Measurements from ENCODE around the gene SLC9A9.

DNA sequence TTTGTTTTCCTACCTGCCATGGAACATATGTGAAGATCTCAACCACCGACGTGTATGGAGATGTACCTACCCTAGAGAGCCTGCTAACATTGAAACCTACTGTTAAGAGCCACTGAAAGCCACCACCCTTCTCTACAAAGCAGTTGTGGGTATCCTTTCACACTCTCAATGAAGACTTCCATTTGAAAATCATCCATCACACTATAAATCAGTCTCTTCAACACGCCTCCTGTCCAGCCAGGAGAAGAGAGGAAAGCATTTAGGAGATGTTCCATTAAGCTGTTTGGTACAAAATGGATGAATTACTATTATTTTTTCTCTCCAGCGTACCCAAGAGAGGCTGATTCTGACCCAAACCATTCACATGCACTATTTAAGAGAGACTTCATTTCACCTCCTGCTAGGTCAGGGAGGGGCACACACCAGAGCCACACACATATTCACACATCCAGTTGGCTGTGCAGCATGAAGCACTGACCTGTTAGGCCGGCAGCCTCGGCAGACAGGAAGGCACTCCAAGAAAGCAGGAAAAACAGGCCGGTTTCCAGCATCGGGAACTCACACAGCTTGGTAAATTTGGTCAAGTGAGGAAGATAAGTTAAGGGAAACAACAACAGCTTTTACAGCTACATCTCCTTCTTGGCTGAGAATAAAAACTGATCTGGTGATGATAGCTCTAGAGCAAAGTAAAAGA, 274.5 kb downstream of the SLC9A9 start:
- no peak for TF ChIP-seq EZH2 (IDR thresholded peaks at IDR 0.05; ENCODE audit: borderline replicate concordance)
- TF ChIP-seq, protein P1, sequence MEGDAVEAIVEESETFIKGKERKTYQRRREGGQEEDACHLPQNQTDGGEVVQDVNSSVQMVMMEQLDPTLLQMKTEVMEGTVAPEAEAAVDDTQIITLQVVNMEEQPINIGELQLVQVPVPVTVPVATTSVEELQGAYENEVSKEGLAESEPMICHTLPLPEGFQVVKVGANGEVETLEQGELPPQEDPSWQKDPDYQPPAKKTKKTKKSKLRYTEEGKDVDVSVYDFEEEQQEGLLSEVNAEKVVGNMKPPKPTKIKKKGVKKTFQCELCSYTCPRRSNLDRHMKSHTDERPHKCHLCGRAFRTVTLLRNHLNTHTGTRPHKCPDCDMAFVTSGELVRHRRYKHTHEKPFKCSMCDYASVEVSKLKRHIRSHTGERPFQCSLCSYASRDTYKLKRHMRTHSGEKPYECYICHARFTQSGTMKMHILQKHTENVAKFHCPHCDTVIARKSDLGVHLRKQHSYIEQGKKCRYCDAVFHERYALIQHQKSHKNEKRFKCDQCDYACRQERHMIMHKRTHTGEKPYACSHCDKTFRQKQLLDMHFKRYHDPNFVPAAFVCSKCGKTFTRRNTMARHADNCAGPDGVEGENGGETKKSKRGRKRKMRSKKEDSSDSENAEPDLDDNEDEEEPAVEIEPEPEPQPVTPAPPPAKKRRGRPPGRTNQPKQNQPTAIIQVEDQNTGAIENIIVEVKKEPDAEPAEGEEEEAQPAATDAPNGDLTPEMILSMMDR (IDR thresholded peaks at IDR 0.05; ENCODE audit: poor library complexity), result no peak
- no peak for TF ChIP-seq EZH2phosphoT487 (IDR thresholded peaks at IDR 0.05; ENCODE audit: low read depth, severe bottlenecking, unreplicated experiment)
